T follicular helper cell (primary cell): ENCODE results near the gene ANKRD39.
"Not testable (repeated sequence)": the region's sequence is repeated elsewhere in the genome, so short reads cannot be mapped to it uniquely, and the experiment has no call there.

ENCODE experiments used
- DNase-seq: peaks from one replicate; pipeline ENCODE4 v3.0.0-alpha.2; 2020; ENCODE audit warnings: low read depth

The ANKRD39 gene

DNA sequence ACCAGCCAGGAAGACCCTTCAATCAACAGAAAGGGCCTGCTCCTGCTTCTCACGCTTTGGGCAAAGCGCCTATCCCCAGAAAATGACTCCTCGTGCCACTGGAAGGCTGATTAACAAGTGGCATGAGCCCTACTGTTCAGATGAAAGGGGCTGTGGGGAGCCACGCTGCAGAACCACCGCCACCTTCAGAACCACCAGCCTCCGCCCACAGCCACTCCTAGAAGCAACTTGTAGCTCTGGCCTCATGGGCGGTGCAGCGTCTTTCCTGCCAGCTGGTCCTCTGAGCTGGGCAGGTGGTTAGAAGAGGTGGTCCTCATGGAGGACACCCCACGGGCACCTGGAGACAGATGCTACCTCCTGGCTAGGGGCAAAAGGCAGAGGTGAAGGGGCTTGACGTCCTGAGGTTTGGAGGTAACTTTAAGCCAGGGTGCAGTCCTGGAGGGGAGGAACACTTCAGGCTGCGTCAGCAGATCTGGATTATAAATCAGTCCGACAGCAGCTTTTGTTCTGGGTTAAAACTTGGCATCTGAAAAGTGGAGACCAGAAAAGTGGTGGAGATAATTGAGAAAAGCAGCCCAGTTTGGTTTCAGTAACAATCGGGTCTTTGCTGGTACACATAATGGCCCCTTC, 12.9 kb upstream of the ANKRD39 start:
- DNase-seq: peak; percentile 55

GRCh38 chr2:96869822-96870625, 12.2 kb upstream of the ANKRD39 start, which contains the start of gene SEMA4C:
TSS of gene SEMA4C (minus strand) at chr2:96870080. CDS start at chr2:96867886, 2,194 bp downstream.
- peak; percentile 49 for DNase-seq

DNA sequence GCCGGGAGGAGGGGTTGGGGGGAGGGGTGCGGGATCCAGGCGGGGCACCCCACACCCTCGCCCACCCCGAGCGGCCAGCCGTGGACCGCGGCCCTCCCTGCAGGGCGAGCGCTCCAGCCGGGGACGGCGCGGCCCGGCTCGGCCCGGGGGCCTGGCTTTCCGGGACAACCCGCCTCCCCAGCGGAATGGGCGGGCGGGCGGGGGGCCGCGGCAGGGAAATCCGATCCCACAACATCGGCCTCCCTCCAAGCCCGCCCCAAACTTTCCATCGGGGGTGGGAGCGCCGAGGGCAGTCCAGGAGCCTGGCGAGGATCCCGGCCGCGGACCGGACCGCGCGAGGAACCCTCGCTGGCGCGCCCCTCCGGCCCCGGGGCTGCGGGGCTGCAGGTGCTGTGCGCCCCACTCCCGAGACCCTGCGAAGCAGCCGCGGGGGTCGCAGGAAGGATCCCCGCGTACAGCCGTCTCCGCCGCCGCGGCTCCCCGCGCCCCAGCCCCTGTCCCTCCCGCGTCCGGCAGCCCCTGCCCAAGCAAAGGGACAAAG, 11.5 kb upstream of the ANKRD39 start:
- no peak for DNase-seq

GRCh38 chr2:96868555-96869280, 10.9 kb upstream of the ANKRD39 start:
- DNase-seq: peak; percentile 42

DNA sequence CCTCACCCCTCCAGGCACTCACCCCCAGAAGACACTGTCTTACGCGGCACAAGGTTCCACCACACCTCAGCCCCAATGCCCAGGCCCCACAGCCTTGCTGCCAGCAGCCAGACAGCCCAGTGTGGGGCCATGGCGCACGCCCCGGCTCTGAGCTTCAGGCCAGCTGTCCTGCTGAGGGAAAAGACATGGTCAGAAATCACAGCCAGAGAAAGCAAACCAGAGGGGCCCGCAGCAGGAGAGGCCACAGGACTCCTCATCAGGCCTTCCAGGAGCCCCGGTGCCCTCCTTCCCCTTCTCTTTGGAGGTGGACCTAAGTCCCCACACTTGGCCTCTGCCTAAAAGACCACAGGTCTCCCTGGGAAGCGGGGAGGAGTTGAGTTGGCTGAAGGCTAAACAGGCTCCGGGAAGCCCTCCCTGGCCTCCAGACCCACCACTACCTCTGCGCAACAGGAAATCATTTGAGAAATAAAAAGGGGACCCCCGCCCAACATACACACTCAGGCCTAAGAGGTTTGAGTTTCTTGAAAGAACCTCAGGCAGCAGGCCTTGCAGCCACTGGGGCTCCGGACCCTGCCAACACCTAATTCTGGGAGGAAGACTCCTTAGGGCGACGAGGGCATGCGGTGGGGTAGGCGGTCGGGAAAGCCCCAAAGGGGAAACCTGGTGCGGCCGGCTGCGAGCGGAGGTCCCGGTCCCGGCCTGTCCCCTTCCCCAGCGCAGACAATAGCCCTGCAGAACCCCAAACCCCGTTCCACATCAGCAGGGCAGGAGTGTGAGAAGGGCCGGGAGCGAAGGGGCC, 10.1 kb upstream of the ANKRD39 start:
- DNase-seq: no peak

GRCh38 chr2:96866986-96867755, 9.4 kb upstream of the ANKRD39 start:
- no peak for DNase-seq

DNA sequence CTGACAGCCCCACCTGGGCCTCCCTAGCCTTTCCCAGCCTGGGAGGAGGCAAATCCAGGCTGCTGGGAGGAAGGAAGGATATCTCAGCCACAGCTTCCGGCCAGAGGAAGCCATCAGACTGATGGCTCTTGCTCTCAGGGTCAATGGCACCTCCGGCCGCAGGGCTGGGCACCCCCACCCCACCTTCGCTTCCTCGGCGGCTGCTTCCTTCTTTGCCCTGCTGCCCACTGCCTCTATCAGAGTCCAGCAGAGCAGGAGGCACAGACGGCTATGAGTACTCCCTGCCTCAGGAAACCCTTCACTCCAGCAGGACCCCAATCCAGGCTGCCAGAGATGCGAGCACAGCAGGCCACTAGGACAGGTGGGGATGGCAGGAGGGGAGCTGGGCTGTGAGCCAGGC, 8.8 kb upstream of the ANKRD39 start:
- no peak for DNase-seq

GRCh38 chr2:96866149-96866548, 8.3 kb upstream of the ANKRD39 start:
- DNase-seq: no peak

- DNase-seq: no peak
Observed at GRCh38 chr2:96865654-96866053, 7.8 kb upstream of the ANKRD39 start.

DNA sequence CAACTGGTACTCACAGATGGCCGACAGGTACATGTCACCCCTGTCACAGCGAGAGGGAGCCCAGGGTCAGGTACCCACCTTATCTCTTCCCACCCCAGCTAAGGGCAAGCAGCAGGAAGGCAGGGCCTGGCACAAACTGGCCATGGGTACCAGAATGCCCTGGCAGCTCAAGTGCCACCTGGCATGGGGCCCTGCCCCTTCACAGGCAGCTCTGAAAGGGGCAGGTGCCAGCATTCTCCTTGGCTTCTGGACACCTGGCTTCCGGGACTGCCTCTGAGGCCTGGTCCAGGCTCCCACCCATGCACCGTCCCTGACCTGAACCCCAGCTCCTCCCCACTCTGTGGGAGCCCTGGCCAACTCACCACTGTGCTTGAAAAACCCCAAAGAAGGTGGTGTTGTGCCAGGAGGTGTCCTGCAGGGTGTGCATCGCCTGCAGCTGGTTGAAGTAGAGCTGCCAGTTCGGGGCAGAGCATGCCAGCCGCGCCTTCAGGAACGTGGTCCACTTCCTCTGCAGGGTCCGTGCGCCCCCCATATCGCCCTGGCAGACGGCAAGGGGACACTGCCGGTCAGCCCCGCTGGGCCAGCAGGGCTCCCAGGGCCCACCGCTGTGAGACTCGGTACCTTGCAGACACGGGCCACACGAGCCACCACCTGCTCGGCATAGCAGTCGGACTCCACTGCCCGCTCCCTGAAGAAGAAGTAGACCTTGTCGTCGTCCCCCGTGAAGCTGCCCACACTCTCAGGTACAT, 6.7 kb upstream of the ANKRD39 start:
- no peak for DNase-seq

- no peak for DNase-seq
Observed at GRCh38 chr2:96863575-96864342, 5.9 kb upstream of the ANKRD39 start.

DNA sequence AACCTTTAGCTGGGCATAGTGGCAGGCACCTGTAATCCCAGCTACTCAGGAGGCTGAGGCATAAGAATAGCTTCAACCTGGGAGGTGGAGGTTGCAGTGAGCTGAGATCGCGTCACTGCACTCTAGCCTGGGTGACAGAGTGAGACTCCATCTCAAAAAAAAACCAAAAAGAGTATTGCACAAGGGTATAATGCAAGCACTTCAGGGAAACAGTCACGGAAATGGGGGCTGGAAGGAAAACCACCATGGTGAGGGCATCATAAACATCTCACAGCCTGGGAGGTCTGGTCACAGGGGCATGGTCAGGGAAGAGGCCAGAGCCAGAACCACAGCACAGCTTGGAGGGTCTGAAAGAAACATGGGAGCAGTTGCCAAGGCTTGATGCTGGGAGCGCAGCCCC, 5.2 kb upstream of the ANKRD39 start:
- not testable (repeated sequence) for DNase-seq

- no peak for DNase-seq
Observed at GRCh38 chr2:96861074-96861473, 3.3 kb upstream of the ANKRD39 start.

GRCh38 chr2:96860065-96861029, 2.5 kb upstream of the ANKRD39 start:
- DNase-seq: no peak

- no peak for DNase-seq
Observed at GRCh38 chr2:96859681-96860064, 1.9 kb upstream of the ANKRD39 start.

DNA sequence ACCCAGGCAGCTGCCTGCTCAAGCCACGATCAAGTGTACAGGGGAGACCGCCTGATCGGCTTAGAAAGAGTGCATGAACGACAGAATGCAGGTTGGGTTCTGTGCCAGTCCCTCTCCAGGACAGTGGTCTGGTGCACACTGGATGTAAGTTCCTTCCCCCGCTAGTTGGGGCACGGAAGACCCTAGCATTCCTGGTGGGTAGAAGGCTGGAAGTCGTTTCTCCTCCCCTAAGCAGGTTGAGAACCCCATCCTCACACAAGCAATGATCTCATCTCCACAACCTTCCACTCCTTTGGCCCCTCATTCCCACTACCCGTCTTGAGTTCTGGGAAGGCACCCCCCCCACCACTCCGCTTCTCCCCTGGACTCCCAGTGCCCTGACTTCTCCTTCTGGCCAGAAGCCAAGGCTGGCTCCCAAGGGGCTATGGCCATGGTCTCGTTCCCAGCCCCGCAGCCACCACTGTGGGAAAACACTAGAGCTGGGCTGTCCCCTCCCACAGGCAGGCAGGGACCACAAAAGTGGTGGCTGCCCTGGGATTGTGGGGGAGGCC, 1.4 kb upstream of the ANKRD39 start:
- no peak for DNase-seq

DNA sequence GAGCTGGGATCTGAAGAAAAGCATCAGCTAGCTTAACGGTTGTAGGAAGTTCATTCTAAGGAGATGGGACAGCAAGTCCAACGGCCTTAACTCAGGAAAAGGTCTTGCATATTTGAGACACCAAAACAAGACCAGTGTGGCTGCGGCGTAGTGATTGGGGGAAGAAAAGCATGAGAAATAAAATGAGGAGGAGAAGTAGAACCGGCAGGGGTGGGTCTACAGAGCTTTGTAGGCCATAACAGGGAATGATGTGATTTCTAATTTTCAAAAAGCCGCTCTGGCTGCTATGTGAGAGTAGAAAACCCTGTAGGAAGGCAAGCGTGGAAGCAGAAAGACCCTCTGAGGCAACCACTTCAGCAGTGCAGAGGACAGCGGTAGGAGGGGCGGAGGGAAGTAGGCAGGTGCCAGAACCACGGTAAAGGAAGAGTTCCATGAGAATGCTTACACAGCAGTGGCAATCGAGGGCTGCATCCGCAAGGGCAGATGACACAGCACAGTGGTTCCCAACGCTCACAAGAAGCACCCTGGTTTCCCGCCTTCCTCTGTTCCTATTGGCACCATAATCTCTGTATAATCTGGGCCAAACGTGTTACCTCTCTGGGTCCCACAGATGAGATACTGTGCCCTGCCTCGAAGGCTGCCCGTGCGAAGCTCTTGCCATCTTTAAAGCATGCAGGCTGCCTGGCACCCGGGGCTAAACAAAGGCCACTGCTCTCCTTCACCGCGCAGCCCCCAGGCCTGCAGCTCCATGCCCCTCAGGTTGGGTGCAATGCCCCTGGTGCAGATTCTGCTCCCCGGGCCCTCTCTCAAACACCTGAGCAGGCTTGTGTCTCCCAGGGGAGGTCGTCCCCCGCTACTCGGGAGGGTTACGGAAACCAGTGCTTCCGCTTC, 795 bp downstream of the ANKRD39 start:
- no peak for DNase-seq
